Erythroblast (primary cell): ENCODE data around the gene VSTM2B.

Experiments used
- GATA1 ChIP-seq: IDR thresholded peaks from 2 replicates; pipeline ENCODE4 v1.6.1; 2011; ENCODE audit warnings: low read depth, mild to moderate bottlenecking, control low read depth, low read length, moderate library complexity
- POLR2A ChIP-seq: IDR thresholded peaks from 2 replicates; pipeline ENCODE4 v1.6.1; 2011; ENCODE audit warnings: mild to moderate bottlenecking, low read length

GRCh38 chr19:29515706-29516357, 10.0 kb upstream of the VSTM2B start:
- TF ChIP-seq POLR2A: no peak
- no peak for TF ChIP-seq GATA1
